NB4 (cell line): ENCODE measurements around the gene CDC14C.
"Not testable (repeated sequence)": the region's sequence is repeated elsewhere in the genome, so short reads cannot be mapped to it uniquely, and the experiment has no call there.

ENCODE experiments used
- DNase-seq: peaks from one replicate; pipeline ENCODE4 v3.0.0; 2010; ENCODE audit warnings: low read depth
- H3K4me3 ChIP-seq: one replicate; pipeline ENCODE4 v1.5.1; 2011; ENCODE audit warnings: mild to moderate bottlenecking, low read depth, low read length, moderate library complexity
- CTCF ChIP-seq: IDR thresholded peaks from one replicate; pipeline ENCODE4 v1.5.1; 2012; ENCODE audit warnings: low read depth, low read length
- MAX ChIP-seq: IDR thresholded peaks from 2 replicates; pipeline ENCODE4 v1.6.1; 2011; ENCODE audit warnings: low read depth, low read length
- MYC ChIP-seq: IDR thresholded peaks from 2 replicates; pipeline ENCODE4 v1.6.1; 2011; ENCODE audit warnings: low read depth, low read length
- POLR2A ChIP-seq: IDR thresholded peaks from 2 replicates; pipeline ENCODE4 v1.6.1; 2011; ENCODE audit warnings: mild to moderate bottlenecking; ENCODE audit not compliant: insufficient read length; ENCODE audit errors: extremely low read depth

The CDC14C gene

GRCh38 chr7:48899932-48900331, 24.4 kb upstream of the CDC14C start:
- TF ChIP-seq CTCF (no peak), MAX (no peak), MYC (no peak), POLR2A (no peak)
- no peak overlapping the region for H3K4me3 ChIP-seq
- no peak for DNase-seq

GRCh38 chr7:48901966-48902365, 22.4 kb upstream of the CDC14C start:
- no peak overlapping the region for H3K4me3 ChIP-seq
- DNase-seq = no peak
- TF ChIP-seq POLR2A (no peak), CTCF (no peak), MYC (no peak), MAX (no peak)

GRCh38 chr7:48904975-48905374, 19.4 kb upstream of the CDC14C start:
- TF ChIP-seq MYC = no peak
- TF ChIP-seq CTCF = no peak
- TF ChIP-seq MAX = no peak
- no peak for TF ChIP-seq POLR2A
- DNase-seq = no peak
- no peak overlapping the region for H3K4me3 ChIP-seq

GRCh38 chr7:48905686-48906085, 18.7 kb upstream of the CDC14C start:
- not testable (repeated sequence) for H3K4me3 ChIP-seq, DNase-seq

- not testable (repeated sequence) for H3K4me3 ChIP-seq, DNase-seq
Observed at GRCh38 chr7:48909887-48910286, 14.5 kb upstream of the CDC14C start.

- TF ChIP-seq MAX (no peak), POLR2A (no peak), CTCF (no peak), MYC (no peak)
- DNase-seq = no peak
Observed at GRCh38 chr7:48931481-48931880, 7.1 kb downstream of the CDC14C start.

GRCh38 chr7:48932126-48932910, 8.0 kb downstream of the CDC14C start:
- no peak for TF ChIP-seq MAX
- TF ChIP-seq CTCF = no peak
- no peak for TF ChIP-seq MYC
- no peak for TF ChIP-seq POLR2A
- DNase-seq = no peak
- H3K4me3 ChIP-seq = no peak overlapping the region

More at GRCh38 chr7:48931481-48931880, 7.1 kb downstream of the CDC14C start:
- H3K4me3 ChIP-seq = no peak overlapping the region
